GM20000 (cell line): ENCODE measurements around the gene ADCYAP1.

Source experiments
- DNase-seq: peaks from one replicate; pipeline ENCODE4 v3.0.0; 2012; ENCODE audit warnings: low spot score
- TF ChIP-seq, protein P1 (sequence below): IDR thresholded peaks from 2 replicates; pipeline ENCODE4 v1.5.1; 2012; ENCODE audit warnings: mild to moderate bottlenecking, control low read depth; ENCODE audit errors: extremely low read depth, missing control alignments

The ADCYAP1 gene

GRCh38 chr18:949724-950631 is 45.3 kb downstream of the ADCYAP1 start:
- TF ChIP-seq, protein P1, sequence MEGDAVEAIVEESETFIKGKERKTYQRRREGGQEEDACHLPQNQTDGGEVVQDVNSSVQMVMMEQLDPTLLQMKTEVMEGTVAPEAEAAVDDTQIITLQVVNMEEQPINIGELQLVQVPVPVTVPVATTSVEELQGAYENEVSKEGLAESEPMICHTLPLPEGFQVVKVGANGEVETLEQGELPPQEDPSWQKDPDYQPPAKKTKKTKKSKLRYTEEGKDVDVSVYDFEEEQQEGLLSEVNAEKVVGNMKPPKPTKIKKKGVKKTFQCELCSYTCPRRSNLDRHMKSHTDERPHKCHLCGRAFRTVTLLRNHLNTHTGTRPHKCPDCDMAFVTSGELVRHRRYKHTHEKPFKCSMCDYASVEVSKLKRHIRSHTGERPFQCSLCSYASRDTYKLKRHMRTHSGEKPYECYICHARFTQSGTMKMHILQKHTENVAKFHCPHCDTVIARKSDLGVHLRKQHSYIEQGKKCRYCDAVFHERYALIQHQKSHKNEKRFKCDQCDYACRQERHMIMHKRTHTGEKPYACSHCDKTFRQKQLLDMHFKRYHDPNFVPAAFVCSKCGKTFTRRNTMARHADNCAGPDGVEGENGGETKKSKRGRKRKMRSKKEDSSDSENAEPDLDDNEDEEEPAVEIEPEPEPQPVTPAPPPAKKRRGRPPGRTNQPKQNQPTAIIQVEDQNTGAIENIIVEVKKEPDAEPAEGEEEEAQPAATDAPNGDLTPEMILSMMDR = no peak
- no peak for DNase-seq

DNA sequence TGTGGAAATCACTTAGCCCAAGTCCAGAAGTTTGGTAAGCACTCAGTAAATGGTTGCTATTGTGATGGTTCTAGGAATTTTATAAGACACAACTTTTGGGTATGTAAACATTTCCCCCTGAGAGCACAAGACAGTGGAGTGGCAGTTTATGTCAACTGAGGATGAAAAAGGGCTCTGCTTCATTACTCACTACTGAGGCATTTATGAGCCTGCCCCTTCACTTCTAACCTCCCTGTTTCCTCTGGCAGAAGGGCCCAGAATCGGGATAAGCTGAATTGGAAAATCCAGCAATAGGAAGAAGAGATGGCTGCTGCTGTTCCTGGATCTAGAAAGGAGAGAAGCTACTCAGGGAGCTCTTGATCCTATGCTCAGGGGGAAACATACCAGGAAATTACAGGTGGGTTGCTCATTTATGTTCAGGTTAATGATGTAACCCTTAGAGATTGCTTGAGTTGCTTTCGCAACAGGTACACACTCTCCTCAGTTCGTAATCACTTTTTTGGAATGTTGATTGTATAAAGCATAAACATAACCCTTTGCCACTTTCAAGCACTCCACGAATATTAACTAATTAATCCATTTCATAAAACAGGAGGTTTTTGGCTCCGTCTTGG is 46.3 kb downstream of the ADCYAP1 start:
- TF ChIP-seq, protein P1 = no peak
- DNase-seq = no peak

DNA sequence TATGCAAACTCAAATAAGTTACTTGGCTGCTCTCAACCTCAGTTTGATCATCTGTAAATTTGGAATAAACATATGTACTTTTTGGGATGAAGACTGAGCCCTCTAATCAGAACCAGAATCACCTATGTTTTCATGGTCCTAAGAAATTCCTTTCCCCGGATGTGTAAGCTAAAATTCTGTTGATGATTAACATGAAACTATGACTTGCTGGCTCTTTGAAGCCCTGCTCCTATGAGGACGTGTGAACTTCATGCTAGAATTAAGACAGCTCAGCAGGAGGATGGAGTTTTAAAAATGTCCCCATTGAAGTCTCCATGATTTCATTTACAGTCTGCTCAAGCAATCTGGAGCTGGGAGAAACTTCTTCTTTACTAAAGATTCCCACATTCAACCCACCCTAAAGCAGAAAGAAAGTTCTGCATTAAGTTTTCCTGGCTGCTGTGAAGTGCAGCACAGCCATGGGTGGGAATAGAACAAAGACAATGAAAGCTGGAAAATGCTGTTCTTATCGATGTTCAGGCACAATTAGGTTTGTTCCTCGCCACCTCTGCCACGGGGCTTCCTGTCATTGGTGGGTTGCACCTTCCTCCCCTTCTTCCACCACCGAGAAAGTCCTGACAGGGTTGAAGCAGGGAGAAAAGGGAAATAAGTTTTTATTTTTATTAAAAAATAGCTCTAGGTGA is 50.9 kb downstream of the ADCYAP1 start:
- DNase-seq = no peak
- TF ChIP-seq, protein P1 = no peak

GRCh38 chr18:957829-958228 is 53.2 kb downstream of the ADCYAP1 start:
- TF ChIP-seq, protein P1 = no peak
- no peak for DNase-seq

DNA sequence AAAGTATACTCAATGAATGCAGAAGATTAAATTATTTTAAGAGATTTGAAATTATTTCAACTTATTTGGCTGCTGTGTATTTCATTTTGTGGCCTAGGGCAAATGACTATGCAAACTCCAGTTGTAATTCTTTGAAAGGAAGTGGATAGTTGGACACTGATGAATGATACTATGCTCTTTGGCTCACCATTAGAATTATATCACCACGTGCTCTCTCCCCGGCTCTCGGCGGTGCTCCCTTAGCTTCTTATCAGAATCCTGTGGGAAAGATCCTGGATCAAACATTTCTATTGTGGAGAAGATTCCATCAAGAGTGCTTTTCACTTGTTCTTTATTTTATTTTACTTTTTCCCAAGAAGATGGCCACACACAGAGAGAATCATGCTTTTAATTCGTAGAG is 55.2 kb downstream of the ADCYAP1 start:
- TF ChIP-seq, protein P1 = no peak
- no peak for DNase-seq
